GM12874 (cell line): ENCODE measurements around the gene PHF13.

Experiments
- CTCF ChIP-seq: IDR thresholded peaks from 2 replicates; pipeline ENCODE4 v1.5.1; 2011; ENCODE audit warnings: low read depth, mild to moderate bottlenecking, control low read depth, low read length, moderate library complexity; ENCODE audit not compliant: insufficient read depth

PHF13 gene

GRCh38 chr1:6582370-6582769 lies 31.2 kb upstream of the PHF13 start:
- no peak for TF ChIP-seq CTCF

DNA sequence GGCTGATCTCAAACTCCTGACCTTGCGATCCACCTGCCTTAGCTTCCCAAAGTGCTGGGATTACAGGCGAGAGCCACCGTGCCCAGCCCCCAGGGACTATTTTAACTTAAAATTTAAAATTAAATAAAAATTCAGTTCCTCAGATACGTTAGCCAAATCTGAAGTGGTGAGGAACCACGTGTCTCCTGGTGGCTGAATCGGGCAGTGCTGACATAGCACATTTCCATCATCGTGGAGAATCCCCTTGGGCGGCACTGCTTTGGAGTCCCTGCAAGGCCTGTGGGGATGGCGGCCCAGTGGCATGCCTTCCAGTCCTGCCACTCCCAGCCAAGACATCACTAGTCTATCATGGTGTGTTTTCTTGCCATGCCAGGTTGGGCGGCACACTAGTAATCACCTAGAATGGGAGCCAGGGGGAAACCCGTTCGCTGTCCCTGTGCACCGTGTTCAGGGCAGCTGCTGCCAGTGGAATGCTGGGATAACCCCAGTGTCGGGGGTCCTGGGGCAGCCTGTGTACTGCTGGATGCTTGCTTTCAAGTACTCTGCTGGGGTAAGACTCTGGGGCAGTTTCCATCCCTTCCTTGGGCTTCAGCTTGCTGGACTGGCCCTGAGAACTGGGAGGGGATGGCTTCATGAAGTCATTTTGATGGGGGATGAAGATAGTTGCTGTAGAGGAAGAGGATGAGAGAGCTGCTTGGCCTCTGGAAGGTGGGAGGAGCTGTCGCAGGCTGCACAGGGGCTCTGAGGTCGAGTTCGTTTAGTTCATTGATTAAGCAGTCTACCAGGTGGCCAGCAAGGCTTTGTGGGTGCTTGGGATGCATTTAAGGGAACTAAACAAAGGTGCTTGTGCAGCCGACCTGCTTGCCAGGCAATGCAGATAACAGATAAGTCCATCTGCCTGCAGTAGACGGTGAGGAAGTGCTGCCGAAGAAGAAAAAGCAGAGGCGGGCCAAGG lies 29.1 kb upstream of the PHF13 start:
- TF ChIP-seq CTCF: no peak

DNA sequence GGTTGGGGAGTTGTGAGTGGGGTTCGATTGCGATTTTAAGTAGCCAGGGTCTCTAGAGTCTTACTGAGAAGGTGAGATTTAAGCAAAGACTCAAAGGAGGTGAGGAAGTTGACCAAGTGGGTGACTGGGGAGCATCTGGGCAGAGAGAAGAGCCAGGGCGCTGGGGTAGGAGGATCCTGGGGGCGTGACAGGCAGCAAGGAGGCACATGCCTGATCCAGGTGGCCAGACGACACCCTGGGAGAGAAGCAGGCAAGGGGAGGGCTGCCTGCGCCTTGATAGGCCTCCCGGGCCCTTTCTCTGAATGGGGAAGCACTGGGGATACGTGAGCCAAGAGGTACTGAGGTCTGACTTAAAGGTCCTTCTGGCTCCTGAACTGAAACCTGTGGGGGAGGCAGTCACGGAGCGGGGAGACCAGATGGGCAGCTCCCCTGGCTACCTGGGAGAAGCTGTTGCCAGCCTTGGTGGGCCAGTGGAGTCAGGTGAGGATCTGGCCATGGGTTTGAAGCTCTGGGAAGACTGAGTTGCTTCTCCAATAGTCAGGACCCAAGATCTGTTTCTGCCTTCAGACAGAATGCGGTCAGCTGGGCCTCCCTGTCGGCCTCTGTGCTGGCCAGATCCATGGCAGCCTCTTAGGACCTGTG lies 28.3 kb upstream of the PHF13 start:
- no peak for TF ChIP-seq CTCF

GRCh38 chr1:6585841-6586240 lies 27.7 kb upstream of the PHF13 start:
- TF ChIP-seq CTCF: no peak

DNA sequence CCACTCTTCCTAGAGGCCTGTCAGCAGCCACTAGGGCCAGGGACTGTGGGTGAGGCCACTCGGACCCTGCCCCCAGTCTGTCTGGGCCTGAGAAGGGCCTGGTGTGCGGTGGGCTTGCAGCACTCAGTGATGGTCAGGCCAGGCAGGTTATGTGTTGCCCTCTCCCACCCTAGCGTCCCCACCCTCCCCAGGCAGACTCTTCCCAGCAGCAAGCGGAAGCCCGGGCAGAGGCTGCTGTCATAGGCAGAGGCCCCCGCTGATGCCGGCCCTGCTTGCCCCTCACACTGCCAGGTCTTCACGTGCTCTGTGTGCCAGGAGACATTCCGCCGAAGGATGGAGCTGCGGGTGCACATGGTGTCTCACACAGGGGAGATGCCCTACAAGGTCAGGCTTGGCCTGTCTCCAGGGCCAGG lies 27.1 kb upstream of the PHF13 start:
- TF ChIP-seq CTCF: no peak

DNA sequence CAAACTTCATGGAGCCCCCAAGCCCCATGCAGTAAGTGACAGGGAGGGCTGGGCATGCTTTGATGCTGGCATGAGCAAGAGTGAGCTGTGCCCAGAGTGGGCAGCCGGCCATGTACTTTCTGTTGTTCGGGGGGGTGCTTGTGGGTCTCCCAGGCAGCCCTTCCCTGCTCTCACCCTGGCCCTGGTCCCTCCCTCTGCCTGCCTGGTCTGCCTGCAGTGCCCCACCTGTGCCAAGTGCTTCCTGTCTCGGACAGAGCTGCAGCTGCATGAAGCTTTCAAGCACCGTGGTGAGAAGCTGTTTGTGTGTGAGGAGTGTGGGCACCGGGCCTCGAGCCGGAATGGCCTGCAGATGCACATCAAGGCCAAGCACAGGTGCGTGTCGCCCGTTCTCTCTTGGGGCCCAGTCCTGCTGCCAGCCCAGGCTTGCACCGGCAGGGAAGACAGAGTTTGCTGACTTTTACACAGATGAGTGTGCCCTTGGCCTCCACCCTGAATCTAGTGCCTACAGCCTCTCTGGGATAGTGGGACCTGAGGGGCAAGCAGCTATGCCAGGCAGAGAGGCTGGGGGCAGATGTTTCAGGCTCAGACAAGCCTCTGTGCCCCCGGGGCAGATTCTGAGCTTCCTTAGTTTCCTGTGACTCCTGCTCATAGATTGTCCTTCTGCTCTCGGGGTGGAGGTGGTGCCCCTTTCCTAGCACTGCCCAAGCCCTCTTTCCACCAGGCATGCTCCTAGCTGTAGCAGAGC lies 26.1 kb upstream of the PHF13 start:
- TF ChIP-seq CTCF: no peak
